Fibroblast of the aortic adventitia (primary cell): ENCODE measurements around the gene FOXP1. TPM values are rescaled to one million over a fixed set of nuclear protein-coding genes. Genes with fewer than 3 reads are reported as not detected.
"Not testable (repeated sequence)": the region's sequence is repeated elsewhere in the genome, so short reads cannot be mapped to it uniquely, and the experiment has no call there.

Source experiments
- DNase-seq: peaks from one replicate; pipeline ENCODE4 v3.0.0-alpha.2; 2010; ENCODE audit warnings: low read depth
- H3K4me3 ChIP-seq: 2 replicates; pipeline ENCODE4 v1.5.1; 2011; ENCODE audit warnings: low read depth, mild to moderate bottlenecking, control low read depth, low read length, moderate library complexity
- CTCF ChIP-seq: IDR thresholded peaks from 2 replicates; pipeline ENCODE4 v1.5.1; 2011; ENCODE audit warnings: mild to moderate bottlenecking, low read length, control low read depth, inconsistent platforms; ENCODE audit not compliant: insufficient read depth
- total RNA-seq: library from RNA; depleted of rRNA; stranded (reverse); fragments of >200 nt; gene quantifications from 2 replicates; pipeline ENCODE4 v1.2.3, GENCODE V29; 2012; ENCODE audit warnings: low replicate concordance

The FOXP1 gene
- total RNA-seq, 1 donor = 115 TPM

GRCh38 chr3:71016178-71016845, 567.2 kb downstream of the FOXP1 start:
- no peak for TF ChIP-seq CTCF
- H3K4me3 ChIP-seq = no peak overlapping the region
- DNase-seq = peak; percentile 54

DNA sequence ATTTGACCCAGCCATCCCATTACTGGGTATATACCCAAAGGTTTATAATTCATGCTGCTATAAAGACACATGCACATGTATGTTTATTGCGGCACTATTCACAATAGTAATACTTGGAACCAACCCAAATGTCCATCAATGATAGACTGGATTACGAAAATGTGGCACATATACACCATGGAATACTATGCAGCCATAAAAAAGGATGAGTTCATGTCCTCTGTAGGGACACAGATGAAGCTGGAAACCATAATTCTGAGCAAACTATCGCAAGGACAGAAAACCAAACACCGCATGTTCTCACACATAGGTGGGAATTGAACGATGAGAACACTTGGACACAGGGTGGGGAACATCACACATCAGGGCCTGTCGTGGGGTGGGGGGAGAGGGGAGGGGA, 568.9 kb downstream of the FOXP1 start:
- DNase-seq, H3K4me3 ChIP-seq: not testable (repeated sequence)

- TF ChIP-seq CTCF = no peak
- DNase-seq = no peak
- H3K4me3 ChIP-seq = no peak overlapping the region
Observed at GRCh38 chr3:71012971-71013370, 570.6 kb downstream of the FOXP1 start.

DNA sequence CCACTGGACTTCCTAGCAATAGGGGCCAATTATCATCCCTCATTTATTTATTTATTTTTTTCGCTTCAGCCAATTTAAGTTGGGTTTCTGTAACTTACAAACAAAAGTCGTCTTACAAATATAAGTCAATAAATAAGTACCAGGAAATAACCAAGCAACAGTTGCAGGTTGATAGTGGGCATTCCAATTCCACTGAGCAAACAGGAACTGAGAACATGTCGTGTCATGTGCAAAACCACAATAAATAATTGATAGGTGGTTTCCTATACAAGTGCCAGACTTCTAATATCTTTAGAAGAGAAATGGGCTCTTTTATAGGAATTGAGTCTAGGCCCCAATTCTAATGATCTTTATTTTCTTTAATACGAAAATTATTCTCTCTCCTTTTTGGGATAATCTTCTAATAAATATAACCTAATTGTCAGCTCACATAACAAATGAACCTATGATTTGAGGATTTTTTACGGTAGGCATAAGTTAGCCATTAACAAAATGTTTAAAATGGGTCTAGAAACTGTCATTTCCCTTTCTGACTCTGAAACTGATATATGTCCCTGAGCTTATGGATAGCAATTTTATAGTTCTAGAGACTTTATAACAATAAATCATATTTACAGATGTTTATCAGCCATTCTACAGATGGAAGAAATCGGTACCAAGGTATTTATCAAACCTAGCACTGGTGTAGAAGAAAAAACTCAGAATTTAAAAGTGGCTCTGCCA, 571.8 kb downstream of the FOXP1 start:
- DNase-seq = no peak
- no peak overlapping the region for H3K4me3 ChIP-seq
- TF ChIP-seq CTCF = no peak

DNA sequence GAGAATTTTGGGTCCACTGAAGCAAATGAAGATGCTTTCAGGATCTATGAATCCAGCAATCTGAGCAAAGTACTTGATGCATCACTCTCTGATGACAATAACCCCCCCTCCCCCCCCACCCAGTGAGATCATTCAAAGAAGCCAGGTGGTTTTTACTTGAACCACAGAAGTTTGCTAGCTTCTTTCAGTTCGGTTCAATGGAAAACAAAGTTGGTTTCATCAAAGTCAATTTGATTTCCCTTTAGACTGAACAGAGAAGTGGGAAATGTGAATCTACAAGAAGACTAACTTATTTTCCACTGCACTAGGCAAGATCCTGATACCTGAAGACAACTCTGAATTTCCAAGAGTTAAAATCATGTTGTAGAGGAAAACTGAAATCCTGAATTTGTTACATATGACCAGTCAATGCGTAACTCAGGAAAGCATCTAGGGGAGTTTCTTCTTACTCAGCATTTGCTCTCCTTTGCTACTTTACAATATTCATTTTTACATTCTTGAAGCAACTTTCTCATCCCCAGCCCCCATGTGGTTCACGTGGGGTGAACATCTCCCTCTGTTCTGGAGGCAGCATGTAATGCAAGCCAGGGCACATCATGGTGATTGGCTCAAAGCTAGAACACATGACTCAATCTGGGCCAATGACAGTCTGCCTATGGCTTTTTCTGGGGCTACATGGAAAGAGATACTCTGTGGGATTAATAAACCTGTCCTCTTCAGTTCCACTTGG, 572.6 kb downstream of the FOXP1 start:
- TF ChIP-seq CTCF = no peak
- H3K4me3 ChIP-seq = no peak overlapping the region
- no peak for DNase-seq

GRCh38 chr3:71008350-71008935, 575.1 kb downstream of the FOXP1 start:
- TF ChIP-seq CTCF = no peak
- no peak for DNase-seq
- H3K4me3 ChIP-seq = no peak overlapping the region
